Measurements from ENCODE around the gene PPCDC.

Gene PPCDC

GRCh38 chr15:74997141-74997540 lies 26.2 kb upstream of the PPCDC start:
- Mint-ChIP-seq H3K4me3 (no peak overlapping the region), H3K27me3 (peaks cover 34% of the 10 kb centered on the region), H3K27ac (no peak overlapping the region), H3K4me1 (ENCODE audit: low read depth) (peaks cover 18% of the 10 kb centered on the region), H3K9me3 (no peaks in the 10 kb centered on the region), H3K36me3 (ENCODE audit: low read depth) (peaks cover 1% of the 10 kb centered on the region)

DNA sequence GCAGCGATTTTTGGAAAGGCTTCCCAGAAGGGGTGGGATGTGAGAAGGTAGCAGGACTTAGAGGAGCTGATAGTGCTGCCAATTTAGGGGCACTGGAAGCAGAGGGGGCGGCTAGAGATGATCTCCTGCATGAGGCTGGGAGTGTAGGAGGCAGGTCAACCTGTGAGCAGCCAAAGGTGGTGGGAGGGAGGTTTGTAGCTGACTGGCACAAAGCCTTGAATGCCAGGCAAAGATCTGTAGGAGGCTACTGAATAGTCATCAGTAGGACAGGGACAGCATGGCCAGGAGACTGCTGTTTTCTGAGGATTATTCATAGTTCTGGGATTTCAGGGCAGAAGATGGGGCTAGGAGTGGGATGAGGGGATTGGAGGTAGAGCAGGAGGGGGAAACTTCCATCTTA lies 25.8 kb upstream of the PPCDC start:
- Mint-ChIP-seq H3K4me3 (no peak overlapping the region), H3K27ac (no peak overlapping the region), H3K9me3 (no peaks in the 10 kb centered on the region), H3K36me3 (ENCODE audit: low read depth) (peaks cover 5% of the 10 kb centered on the region), H3K27me3 (peaks cover 34% of the 10 kb centered on the region), H3K4me1 (ENCODE audit: low read depth) (peaks cover 18% of the 10 kb centered on the region)

- no peak overlapping the region for H3K27ac Mint-ChIP-seq
- peaks cover 20% of the 10 kb centered on the region for H3K27me3 Mint-ChIP-seq
- peaks cover 6% of the 10 kb centered on the region for H3K36me3 Mint-ChIP-seq (ENCODE audit: low read depth)
- H3K4me1 Mint-ChIP-seq (ENCODE audit: low read depth) = peaks cover 7% of the 10 kb centered on the region
- H3K9me3 Mint-ChIP-seq = no peaks in the 10 kb centered on the region
- H3K4me3 Mint-ChIP-seq = no peak overlapping the region
These were observed 22.1 kb upstream of the PPCDC start for GRCh38 chr15:75001310-75001709.

- peaks cover 6% of the 10 kb centered on the region for H3K36me3 Mint-ChIP-seq (ENCODE audit: low read depth)
- H3K27ac Mint-ChIP-seq = no peak overlapping the region
- no peaks in the 10 kb centered on the region for H3K9me3 Mint-ChIP-seq
- H3K4me1 Mint-ChIP-seq (ENCODE audit: low read depth) = peaks cover 3% of the 10 kb centered on the region
- no peak overlapping the region for H3K4me3 Mint-ChIP-seq
- H3K27me3 Mint-ChIP-seq = peaks cover 9% of the 10 kb centered on the region
These were observed 21.0 kb upstream of the PPCDC start for GRCh38 chr15:75002398-75002797.

DNA sequence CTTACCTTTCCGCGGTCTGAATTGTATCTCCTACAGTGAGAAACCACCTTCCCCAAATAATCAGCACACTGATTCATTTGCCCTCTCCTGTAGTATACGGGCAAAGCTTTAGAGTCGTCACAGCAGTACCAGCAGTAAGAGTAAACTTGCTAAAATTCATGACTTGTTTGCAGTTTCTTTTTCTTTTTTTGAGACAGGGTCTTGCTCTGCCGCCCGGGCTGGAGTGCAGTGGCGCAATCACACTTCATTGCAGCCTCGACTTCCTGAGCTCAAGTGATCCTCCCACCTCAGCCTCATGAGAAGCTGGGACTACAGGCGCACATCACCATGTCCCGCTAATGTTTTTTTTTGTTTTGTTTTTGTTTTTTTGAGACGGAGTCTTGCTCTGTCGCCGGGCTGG lies 16.2 kb upstream of the PPCDC start:
- no peak overlapping the region for H3K27ac Mint-ChIP-seq
- peaks cover 4% of the 10 kb centered on the region for H3K36me3 Mint-ChIP-seq (ENCODE audit: low read depth)
- no peak overlapping the region for H3K4me3 Mint-ChIP-seq
- H3K4me1 Mint-ChIP-seq (ENCODE audit: low read depth) = peaks cover 18% of the 10 kb centered on the region
- H3K27me3 Mint-ChIP-seq = peaks cover 4% of the 10 kb centered on the region
- H3K9me3 Mint-ChIP-seq = no peaks in the 10 kb centered on the region

DNA sequence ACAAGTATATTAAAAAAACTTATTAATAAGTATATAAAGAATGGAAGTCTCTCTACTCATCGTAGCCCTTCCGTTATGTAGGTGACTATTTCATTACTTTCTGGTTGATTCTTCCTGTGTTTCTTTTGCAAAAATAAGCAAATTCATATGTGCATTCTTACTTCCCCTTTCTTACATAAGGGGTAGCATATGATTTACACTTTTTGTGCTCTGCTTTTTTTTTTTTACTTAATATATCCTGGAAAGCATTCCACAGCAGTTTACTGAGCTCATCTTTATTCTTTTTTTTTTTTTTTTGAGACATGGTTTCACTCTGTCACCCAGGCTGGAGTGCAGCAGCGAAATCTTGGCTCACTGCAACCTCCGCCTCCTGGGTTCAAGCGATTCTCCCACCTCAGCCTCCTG lies 15.2 kb upstream of the PPCDC start:
- Mint-ChIP-seq H3K36me3 (ENCODE audit: low read depth) (no peaks in the 10 kb centered on the region), H3K4me1 (ENCODE audit: low read depth) (peaks cover 18% of the 10 kb centered on the region), H3K27ac (no peak overlapping the region), H3K27me3 (peaks cover 4% of the 10 kb centered on the region), H3K9me3 (no peaks in the 10 kb centered on the region), H3K4me3 (no peak overlapping the region)

- peaks cover 18% of the 10 kb centered on the region for H3K4me1 Mint-ChIP-seq (ENCODE audit: low read depth)
- peaks cover 4% of the 10 kb centered on the region for H3K27me3 Mint-ChIP-seq
- no peak overlapping the region for H3K27ac Mint-ChIP-seq
- no peaks in the 10 kb centered on the region for H3K9me3 Mint-ChIP-seq
- no peak overlapping the region for H3K4me3 Mint-ChIP-seq
- H3K36me3 Mint-ChIP-seq (ENCODE audit: low read depth) = no peaks in the 10 kb centered on the region
These were observed 14.6 kb upstream of the PPCDC start for GRCh38 chr15:75008629-75009326.

DNA sequence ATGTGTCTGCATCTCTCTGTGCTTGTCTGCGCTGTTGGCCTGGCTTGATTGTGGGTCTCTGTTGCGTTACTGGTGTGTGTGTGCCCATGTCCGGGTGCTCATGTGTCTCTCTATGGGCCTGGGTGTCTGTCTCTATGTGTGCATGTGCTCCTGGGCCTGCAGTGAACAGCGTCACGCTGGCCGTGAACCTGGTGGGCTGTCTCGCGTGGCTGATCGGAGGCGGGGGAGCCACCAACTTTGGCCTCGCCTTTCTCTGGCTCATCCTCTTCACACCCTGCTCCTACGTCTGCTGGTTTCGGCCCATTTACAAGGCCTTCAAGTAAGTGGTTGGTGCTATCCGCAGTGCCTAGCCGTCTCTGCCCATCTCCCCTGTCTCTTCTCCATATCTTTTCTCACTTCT lies 7.0 kb upstream of the PPCDC start:
- no peaks in the 10 kb centered on the region for H3K36me3 Mint-ChIP-seq (ENCODE audit: low read depth)
- H3K27ac Mint-ChIP-seq = peak overlapping the region; percentile 9
- H3K4me3 Mint-ChIP-seq = no peak overlapping the region
- H3K27me3 Mint-ChIP-seq = no peaks in the 10 kb centered on the region
- no peaks in the 10 kb centered on the region for H3K4me1 Mint-ChIP-seq (ENCODE audit: low read depth)
- no peaks in the 10 kb centered on the region for H3K9me3 Mint-ChIP-seq

GRCh38 chr15:75019916-75020315 lies 3.5 kb upstream of the PPCDC start:
- peaks cover 11% of the 10 kb centered on the region for H3K4me1 Mint-ChIP-seq (ENCODE audit: low read depth)
- no peaks in the 10 kb centered on the region for H3K27me3 Mint-ChIP-seq
- H3K27ac Mint-ChIP-seq = no peak overlapping the region
- no peak overlapping the region for H3K4me3 Mint-ChIP-seq
- H3K9me3 Mint-ChIP-seq = no peaks in the 10 kb centered on the region
- peaks cover 4% of the 10 kb centered on the region for H3K36me3 Mint-ChIP-seq (ENCODE audit: low read depth)

DNA sequence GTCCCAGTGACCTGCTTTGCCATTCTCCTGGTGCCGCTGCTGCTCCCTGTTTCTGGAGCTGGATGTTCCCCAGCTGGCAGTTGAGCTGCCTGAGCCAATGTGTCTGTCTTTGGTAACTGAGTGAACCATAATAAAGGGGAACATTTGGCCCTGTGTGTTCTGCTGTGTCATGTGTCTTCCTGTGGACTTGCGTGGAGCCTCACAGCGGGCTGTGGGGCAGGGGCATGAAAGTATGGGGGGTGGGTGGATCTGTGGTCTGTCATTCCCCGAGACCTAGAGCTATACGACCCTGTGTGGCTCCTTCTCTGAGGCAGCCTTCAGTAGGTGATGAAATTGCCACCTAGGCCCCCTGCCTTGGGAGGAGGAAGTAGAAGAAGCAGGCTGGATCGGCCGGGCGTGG lies 2.0 kb upstream of the PPCDC start:
- Mint-ChIP-seq H3K27ac (no peak overlapping the region), H3K27me3 (no peaks in the 10 kb centered on the region), H3K9me3 (no peaks in the 10 kb centered on the region), H3K4me3 (no peak overlapping the region), H3K36me3 (ENCODE audit: low read depth) (peaks cover 4% of the 10 kb centered on the region), H3K4me1 (ENCODE audit: low read depth) (peaks cover 17% of the 10 kb centered on the region)

GRCh38 chr15:75022783-75023180 lies 608 bp upstream of the PPCDC start:
- Mint-ChIP-seq H3K4me1 (ENCODE audit: low read depth) (peaks cover 23% of the 10 kb centered on the region), H3K27me3 (no peaks in the 10 kb centered on the region), H3K4me3 (peak overlapping the region; percentile 91), H3K9me3 (no peaks in the 10 kb centered on the region), H3K27ac (peak overlapping the region; percentile 52), H3K36me3 (ENCODE audit: low read depth) (peaks cover 7% of the 10 kb centered on the region)

- H3K36me3 Mint-ChIP-seq (ENCODE audit: low read depth) = peaks cover 10% of the 10 kb centered on the region
- peak overlapping the region; percentile 95 for H3K27ac Mint-ChIP-seq
- peak overlapping the region; percentile 91 for H3K4me3 Mint-ChIP-seq
- no peaks in the 10 kb centered on the region for H3K9me3 Mint-ChIP-seq
- peaks cover 24% of the 10 kb centered on the region for H3K4me1 Mint-ChIP-seq (ENCODE audit: low read depth)
- H3K27me3 Mint-ChIP-seq = no peaks in the 10 kb centered on the region
These were observed 664 bp downstream of the PPCDC start for GRCh38 chr15:75023872-75024636.

DNA sequence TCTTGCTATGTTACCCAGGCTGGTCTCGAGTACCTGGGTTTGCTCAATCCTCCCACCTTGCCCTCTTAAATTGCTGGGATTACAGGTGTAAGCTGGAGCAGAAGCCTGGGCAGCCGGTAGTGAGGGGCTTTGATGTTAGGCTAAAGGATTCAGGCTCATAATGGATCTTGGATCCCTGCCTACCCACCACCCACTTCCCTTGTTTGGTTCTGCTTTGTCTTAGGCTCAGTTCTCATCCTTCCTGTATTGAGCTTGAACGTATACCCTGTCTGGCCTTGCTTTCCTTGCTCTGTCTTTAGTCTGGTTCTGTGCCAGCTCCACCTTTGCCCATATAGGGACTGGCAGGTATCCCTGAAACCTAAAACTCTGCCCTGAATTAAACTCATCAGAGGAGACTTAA lies 1.7 kb downstream of the PPCDC start:
- no peaks in the 10 kb centered on the region for H3K27me3 Mint-ChIP-seq
- peak overlapping the region; percentile 95 for H3K27ac Mint-ChIP-seq
- peaks cover 16% of the 10 kb centered on the region for H3K36me3 Mint-ChIP-seq (ENCODE audit: low read depth)
- peaks cover 30% of the 10 kb centered on the region for H3K4me1 Mint-ChIP-seq (ENCODE audit: low read depth)
- peak overlapping the region; percentile 91 for H3K4me3 Mint-ChIP-seq
- H3K9me3 Mint-ChIP-seq = no peaks in the 10 kb centered on the region

DNA sequence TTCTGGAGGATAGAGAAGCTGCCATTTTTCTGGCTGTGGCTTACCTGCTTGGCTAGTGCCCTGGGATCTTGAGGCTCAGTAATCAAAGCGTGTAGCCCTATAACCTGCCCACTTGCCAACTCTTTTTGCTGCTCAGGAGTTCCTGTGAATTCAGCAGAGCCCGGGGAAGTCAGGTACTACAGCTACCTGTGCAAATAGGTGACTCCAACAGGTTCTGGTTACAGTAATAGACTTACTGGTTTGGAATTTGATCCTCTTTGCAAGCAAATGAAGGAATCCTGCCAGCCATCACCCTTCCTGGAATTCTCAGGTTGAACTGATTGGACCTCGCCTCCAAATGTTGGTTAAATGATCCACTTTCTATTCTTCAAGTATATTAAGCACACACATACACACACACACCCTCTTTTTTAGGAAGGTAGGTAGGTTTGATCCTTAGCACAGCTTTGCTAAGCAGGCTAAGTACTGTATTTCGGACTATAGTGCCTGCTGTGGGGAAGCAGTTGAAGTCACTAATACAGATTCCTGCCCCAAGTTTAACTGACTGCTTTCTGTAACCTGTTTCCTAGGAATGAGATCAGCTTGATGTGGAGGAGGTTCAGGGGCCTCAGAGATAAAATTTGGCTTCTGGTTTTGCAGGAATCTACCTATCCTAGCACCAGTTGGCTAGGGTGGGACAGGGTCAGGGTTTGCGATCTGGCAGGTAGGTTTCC lies 2.3 kb downstream of the PPCDC start:
- Mint-ChIP-seq H3K27ac (peak overlapping the region; percentile 95), H3K4me3 (peak overlapping the region; percentile 91), H3K36me3 (ENCODE audit: low read depth) (peaks cover 20% of the 10 kb centered on the region), H3K9me3 (no peaks in the 10 kb centered on the region), H3K27me3 (no peaks in the 10 kb centered on the region), H3K4me1 (ENCODE audit: low read depth) (peaks cover 30% of the 10 kb centered on the region)

DNA sequence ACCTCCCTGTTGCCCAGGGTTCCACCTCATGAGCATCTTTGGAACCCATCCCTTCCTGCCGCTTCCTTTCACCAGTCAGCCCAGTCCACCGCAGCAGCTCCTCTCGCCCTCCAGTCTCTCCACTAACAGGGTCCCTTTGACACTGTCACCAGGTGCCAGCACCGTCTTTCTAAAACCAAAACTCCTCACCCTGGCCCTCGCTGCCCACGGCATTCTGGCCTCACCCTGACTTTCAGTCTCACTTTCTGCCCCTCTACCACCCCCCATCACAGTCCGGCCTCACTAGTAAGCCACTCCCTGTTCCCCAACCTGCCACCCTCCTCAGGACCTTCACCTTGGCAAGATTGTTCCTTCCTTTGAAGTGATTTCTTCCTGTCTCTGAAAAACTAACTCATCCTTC lies 4.2 kb downstream of the PPCDC start:
- Mint-ChIP-seq H3K27me3 (no peaks in the 10 kb centered on the region), H3K4me1 (ENCODE audit: low read depth) (peaks cover 42% of the 10 kb centered on the region), H3K4me3 (no peak overlapping the region), H3K27ac (no peak overlapping the region), H3K9me3 (no peaks in the 10 kb centered on the region), H3K36me3 (ENCODE audit: low read depth) (peaks cover 31% of the 10 kb centered on the region)

Measured in stimulated activated naive CD8-positive, alpha-beta T cell treated with anti-CD3 and anti-CD28 coated beads, Interleukin-15, Interleukin-2, amounts not matched to agents 100 ng/mL and 50 ng/mL, for 24 hours (primary cell).